ENCODE measurements around the gene IFNL3. TPM values are rescaled to one million over a fixed set of nuclear protein-coding genes. Genes with fewer than 3 reads are reported as not detected.
A peak's percentile ranks its signal among the peaks of the same experiment; 100 is the strongest.
"Not testable (repeated sequence)": the region's sequence is repeated elsewhere in the genome, so short reads cannot be mapped to it uniquely, and the experiment has no call there.

The IFNL3 gene
- total RNA-seq, 1 experiment from 2014 or later = not detected

DNA sequence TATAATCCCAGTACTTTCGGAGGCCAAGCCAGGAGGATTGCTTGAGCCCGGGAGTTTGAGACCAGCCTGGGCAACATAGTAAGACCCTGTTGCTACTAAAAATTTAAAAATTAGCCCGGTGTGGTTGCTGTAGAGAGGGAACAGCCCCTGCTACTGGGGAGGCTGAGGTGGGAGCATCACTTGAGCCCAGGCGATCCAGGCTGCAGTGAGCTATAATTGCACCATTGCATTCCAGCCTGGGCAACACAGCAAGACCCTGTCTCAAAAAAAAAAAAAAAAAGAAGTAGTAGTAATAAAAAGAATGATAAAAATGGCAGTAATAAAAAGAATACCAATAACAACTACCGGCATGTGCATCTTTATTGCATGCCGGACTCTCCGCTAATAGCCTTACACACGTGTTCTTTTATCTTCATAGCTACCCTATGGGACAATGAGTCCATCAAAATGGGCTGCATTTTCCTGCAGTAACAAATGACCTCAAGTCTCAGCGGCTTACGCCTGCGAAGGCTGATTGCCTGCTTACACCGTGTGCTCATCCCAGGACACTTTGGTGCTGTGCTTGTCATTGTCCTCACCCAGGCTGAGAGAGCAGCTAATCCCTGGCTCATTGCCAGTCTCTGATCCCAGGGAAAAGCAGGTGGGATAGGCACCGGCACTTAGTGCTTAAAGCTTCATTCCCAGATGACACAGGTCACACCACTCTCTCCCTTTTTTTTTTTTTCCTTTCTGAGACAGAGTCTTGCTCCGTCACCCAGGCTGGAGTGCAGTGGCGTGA is 26.4 kb downstream of the IFNL3 start:
- no peak for DNase-seq (ENCODE audit: low read depth)

GRCh38 chr19:39217094-39217493 is 27.7 kb downstream of the IFNL3 start:
- DNase-seq (ENCODE audit: low read depth) = no peak

GRCh38 chr19:39215323-39215722 is 29.5 kb downstream of the IFNL3 start:
- not testable (repeated sequence) for DNase-seq (ENCODE audit: low read depth)

DNA sequence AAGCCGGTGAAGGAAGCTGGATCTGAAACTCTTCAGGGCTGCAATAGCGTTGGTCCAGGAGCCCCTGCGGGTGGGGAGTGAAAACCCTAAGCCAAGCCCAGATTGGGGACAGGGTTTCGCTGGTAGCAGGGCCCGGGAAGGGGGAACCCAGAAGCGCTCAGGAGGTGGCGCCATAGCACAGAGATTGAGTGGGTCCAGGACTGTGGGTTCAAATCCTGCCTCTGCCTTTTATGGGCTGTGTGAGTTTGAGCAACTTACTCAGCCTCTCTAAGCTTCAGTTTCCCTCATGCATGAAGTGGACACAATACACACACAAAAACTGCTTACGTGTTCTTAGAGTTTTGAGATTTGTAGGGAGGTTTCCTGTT is 32.4 kb downstream of the IFNL3 start:
- peak; percentile 33 for DNase-seq (ENCODE audit: low read depth)

- DNase-seq (ENCODE audit: low read depth) = peak; percentile 47
Observed at GRCh38 chr19:39211731-39212374, 33.0 kb downstream of the IFNL3 start.

- DNase-seq (ENCODE audit: low read depth) = no peak
Observed at GRCh38 chr19:39209196-39209595, 35.6 kb downstream of the IFNL3 start.

DNA sequence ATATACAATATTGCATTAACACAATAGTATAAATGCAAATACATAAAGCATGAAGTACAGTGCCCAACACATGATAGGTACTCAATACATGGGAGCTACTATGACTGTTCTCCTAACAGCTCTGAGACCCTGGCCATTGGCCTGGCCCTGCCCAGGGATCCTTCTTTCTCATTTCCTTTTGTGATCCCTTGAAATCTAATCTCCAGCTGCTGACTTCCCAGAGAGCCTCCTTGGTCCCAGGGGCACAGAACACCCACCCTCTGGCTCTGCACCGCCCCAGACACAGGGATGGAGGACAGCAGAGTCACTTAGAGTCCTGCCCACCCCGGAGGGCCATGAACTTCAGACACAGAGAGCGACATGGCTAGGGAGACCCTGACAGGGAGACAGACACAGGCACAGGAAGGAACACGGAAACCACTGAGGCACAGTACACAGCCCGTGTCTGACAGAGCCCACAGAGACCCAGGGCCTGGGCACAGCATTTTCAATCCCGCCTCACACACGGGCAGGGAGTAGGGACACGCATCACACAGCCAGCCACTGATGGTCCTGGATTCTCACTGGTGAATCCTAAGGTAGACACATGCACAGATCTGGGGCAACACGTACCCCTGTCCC is 36.5 kb downstream of the IFNL3 start:
- DNase-seq (ENCODE audit: low read depth) = no peak

DNA sequence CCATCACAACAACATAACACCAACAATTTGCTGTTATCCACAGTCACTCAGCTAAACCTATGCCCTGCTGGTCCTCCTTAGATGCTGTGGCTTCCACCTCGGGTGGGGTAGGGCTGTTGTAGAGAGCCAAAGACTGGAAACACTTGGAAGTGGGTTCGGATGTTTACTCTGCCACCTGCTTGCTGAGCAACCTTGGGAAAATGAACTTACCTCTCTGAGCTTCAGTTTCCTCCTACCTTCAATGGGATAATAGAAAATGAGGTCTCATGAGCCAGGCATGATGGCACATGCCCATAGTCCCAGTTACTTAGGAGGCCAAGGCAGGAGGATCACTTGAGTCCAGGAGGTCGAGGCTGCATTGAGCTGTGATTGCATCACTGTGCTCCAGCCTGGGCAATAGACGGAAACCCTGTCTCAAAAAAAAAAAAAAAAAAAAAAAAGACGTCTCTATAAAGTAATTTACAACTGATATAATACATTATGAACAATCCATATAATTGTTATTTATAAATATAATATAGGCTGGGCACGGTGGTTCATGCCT is 37.4 kb downstream of the IFNL3 start:
- no peak for DNase-seq (ENCODE audit: low read depth)

- no peak for DNase-seq (ENCODE audit: low read depth)
Observed at GRCh38 chr19:39206122-39206521, 38.7 kb downstream of the IFNL3 start.

GRCh38 chr19:39205449-39205764 is 39.4 kb downstream of the IFNL3 start:
- no peak for DNase-seq (ENCODE audit: low read depth)

DNA sequence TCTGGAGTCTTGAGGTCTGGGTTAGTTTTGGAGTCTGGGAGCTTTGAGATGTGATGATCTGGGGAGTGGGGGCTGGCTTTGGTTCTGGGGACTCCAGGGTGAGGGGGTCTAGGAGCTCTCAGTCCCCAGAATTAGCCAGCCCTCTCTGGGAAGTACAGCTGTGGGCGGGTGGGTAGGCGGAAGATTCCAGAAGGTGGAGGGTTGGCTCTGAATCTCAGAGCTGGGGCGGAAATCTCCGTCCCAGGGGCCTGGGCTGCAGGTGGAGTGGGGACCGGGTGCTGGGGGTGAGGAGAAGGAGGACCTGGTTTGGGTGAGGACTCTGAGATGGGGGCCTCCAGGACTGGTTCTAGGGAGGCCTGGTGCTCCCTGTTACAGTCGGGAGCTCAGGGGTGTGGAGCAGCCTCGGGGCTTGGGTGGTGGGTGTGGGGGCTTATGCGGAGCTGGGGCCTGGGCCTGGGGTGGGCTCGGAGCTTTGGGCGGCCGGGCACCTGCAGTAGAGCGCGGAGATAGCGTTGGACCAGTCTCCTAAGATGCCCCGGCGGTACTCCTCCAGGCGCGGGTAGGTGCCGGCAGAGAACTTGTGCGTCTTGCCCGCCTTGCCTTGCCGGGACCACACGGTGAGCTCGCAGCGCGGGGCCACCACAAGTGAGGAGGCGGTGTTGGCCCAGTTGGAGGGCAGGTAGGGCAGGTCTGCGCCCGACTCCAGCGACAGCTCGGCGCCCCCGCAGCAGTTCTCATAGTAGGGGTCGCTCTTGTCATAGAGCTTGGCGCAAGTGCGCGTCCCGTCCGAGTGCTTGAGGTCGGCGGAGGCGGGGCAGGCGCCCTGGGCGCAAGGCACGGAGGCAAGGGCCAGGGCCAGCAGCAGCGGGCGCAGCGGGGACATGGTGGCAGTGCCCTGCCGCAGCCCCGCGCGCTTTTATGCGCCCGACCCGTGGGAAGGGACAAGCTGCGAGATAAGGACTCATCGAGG is 41.1 kb downstream of the IFNL3 start, which contains the start of gene SYCN:
Gene SYCN, minus strand, starts transcription at position 892 of the 970 bp plus-strand sequence. Its CDS starts 9 bp downstream, at position 883.
- no peak for DNase-seq (ENCODE audit: low read depth)

DNA sequence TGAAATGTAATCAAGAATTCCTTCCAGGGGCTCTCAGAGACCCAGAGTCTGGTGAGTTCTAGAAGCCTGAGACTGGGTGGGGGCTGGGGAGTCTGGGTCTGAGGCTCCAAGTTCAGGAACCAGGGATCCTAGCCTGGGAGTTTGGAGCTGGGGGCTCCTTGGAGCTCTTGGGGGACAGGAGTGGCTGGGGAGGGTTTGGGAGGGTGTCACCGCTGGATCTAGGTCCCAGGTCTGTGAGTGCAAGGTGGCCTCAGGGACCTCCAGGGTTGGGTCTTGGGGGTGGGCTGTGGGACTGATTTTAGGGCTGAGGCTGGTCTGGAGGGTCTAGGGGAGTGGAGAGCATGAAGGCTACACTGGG is 41.8 kb downstream of the IFNL3 start:
- DNase-seq (ENCODE audit: low read depth) = no peak

DNA sequence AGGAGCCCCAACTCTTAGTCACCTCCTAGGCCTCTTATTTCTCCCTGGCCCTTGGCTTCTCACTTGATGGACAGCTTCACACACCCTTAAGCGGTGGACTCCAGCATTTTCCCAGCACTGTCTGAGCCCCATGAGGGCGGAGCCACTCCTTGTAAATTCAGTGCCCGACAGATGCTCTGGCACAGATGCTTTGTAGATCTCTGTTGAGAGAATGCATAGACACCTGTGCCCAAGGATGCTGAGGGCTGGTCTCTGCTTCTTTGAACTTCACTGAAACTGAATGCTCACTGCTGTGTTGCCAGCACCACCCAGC is 44.0 kb downstream of the IFNL3 start:
- no peak for DNase-seq (ENCODE audit: low read depth)

DNA sequence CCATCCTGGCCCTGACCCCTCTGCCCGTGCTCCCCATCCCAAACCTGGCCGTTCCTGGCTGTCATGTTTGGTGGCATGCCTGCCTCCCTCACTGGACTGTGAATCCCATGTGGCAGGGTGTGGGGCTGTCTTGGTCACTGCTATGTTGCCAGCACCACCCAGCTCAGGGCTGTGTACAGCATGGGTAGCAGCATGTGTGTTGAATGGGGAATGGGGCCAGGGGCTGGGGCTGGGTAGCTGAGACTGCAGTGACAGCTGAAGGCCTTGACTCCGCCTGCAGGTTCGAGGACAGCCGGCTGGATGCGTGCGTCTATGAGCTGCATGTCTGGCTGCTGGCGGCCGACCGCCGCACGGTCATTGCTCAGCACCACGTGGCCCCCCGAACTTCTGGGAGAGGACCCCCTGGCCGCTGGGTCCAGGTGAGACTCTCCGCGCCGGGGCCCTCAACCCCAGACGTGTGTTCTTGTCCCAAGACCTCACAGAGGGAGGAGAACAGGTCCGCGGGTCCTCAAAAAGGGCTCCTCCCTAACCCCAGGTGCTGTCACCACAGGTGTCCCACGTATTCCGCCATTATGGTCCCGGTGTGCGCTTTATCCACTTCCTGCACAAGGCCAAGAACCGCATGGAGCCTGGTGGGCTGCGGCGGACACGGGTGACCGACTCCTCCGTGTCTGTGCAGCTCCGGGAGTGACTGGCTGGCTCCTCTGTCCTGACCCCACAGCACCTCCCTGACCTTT is 44.6 kb downstream of the IFNL3 start:
- DNase-seq (ENCODE audit: low read depth) = no peak

GRCh38 chr19:39199025-39199424 is 45.8 kb downstream of the IFNL3 start:
- peak; percentile 42 for DNase-seq (ENCODE audit: low read depth)

- DNase-seq (ENCODE audit: low read depth) = no peak
Observed at GRCh38 chr19:39197808-39198207, 47.0 kb downstream of the IFNL3 start.

- DNase-seq (ENCODE audit: low read depth) = no peak
Observed at GRCh38 chr19:39196860-39197562, 47.8 kb downstream of the IFNL3 start, which contains the start of gene NCCRP1. TSS of gene NCCRP1 (plus strand) at chr19:39196964. CDS start at chr19:39196983, 19 bp downstream.

GRCh38 chr19:39196320-39196719 is 48.5 kb downstream of the IFNL3 start:
- DNase-seq (ENCODE audit: low read depth) = no peak

- no peak for DNase-seq (ENCODE audit: low read depth)
Observed at GRCh38 chr19:39195755-39196154, 49.1 kb downstream of the IFNL3 start.

All from HT1080 (cell line).